ENCODE results near the gene LLGL2.
A peak's percentile ranks its signal among the peaks of the same experiment; 100 is the strongest.
"Not testable (repeated sequence)": the region's sequence is repeated elsewhere in the genome, so short reads cannot be mapped to it uniquely, and the experiment has no call there.

The LLGL2 gene

GRCh38 chr17:75524970-75525805, at the start of gene LLGL2:
TSS of gene LLGL2 (plus strand) at chr17:75525697. CDS start at chr17:75543427, 17,730 bp downstream.
- DNase-seq = peak; percentile 28

- peak; percentile 37 for DNase-seq
These were observed 49.6 kb upstream of the LLGL2 start for GRCh38 chr17:75475851-75476250.

- peak; percentile 37 for DNase-seq
These were observed 49.2 kb upstream of the LLGL2 start for GRCh38 chr17:75476271-75476671.

- no peak for DNase-seq
These were observed 48.6 kb upstream of the LLGL2 start for GRCh38 chr17:75476752-75477489.

- not testable (repeated sequence) for DNase-seq
These were observed 48.0 kb upstream of the LLGL2 start for GRCh38 chr17:75477490-75477862.

GRCh38 chr17:75478508-75478907, 47.0 kb upstream of the LLGL2 start:
- DNase-seq = peak; percentile 9

GRCh38 chr17:75480281-75480680, 45.2 kb upstream of the LLGL2 start:
- no peak for DNase-seq

- DNase-seq = no peak
These were observed 44.1 kb upstream of the LLGL2 start for GRCh38 chr17:75481194-75482068.

- no peak for DNase-seq
These were observed 43.2 kb upstream of the LLGL2 start for GRCh38 chr17:75482098-75482942.

- DNase-seq = no peak
These were observed 39.8 kb upstream of the LLGL2 start for GRCh38 chr17:75485688-75486087.

GRCh38 chr17:75486151-75486550, 39.3 kb upstream of the LLGL2 start:
- DNase-seq = no peak

GRCh38 chr17:75486951-75487350, 38.5 kb upstream of the LLGL2 start:
- DNase-seq = no peak

- no peak for DNase-seq
These were observed 38.0 kb upstream of the LLGL2 start for GRCh38 chr17:75487351-75488070.

GRCh38 chr17:75488693-75489510, 36.6 kb upstream of the LLGL2 start:
- DNase-seq = no peak

GRCh38 chr17:75489511-75489955, 36.0 kb upstream of the LLGL2 start:
- DNase-seq = no peak

GRCh38 chr17:75490173-75490743, 35.2 kb upstream of the LLGL2 start:
- no peak for DNase-seq

GRCh38 chr17:75490953-75491649, 34.4 kb upstream of the LLGL2 start:
- DNase-seq = no peak

GRCh38 chr17:75491680-75492079, 33.8 kb upstream of the LLGL2 start:
- DNase-seq = no peak

- DNase-seq = no peak
These were observed 32.8 kb upstream of the LLGL2 start for GRCh38 chr17:75492555-75493168.
